ENCODE measurements around the gene YES1. TPM values are rescaled to one million over a fixed set of nuclear protein-coding genes. Genes with fewer than 3 reads are reported as not detected.

The YES1 gene
- total and polyA plus RNA-seq, 2 of the 13 experiments (the other 11 are each of a cell fraction or from before 2014, with no cell fraction given), result 17.2 to 70.8 TPM

GRCh38 chr18:770583-770961, 41.5 kb downstream of the YES1 start (continued):
- TF ChIP-seq ZNF652 (CRISPR knock-in tag; IDR thresholded peaks at IDR 0.05; ENCODE audit: borderline replicate concordance, low read depth), result no peak
- peak; percentile 56; the same call in 1 of the 2 replicates for TF ChIP-seq ZNF710 (CRISPR knock-in tag; IDR thresholded peaks at IDR 0.05; ENCODE audit: borderline replicate concordance)
- TF ChIP-seq ZNF362 (CRISPR knock-in tag; IDR thresholded peaks at IDR 0.05; ENCODE audit: borderline replicate concordance), result peak; percentile 49; the same call in 1 of the 2 replicates
- peak; percentile 68; the same call in 1 of the 2 replicates for TF ChIP-seq ZNF609 (CRISPR knock-in tag; IDR thresholded peaks at IDR 0.05; ENCODE audit: borderline replicate concordance)
- peak; percentile 84 for TF ChIP-seq MIXL1 (CRISPR knock-in tag; IDR thresholded peaks at IDR 0.05)
- peak; percentile 50 for TF ChIP-seq ZNF503 (CRISPR knock-in tag; IDR thresholded peaks at IDR 0.05)
- no peak for TF ChIP-seq ZNF547 (CRISPR knock-in tag; IDR thresholded peaks at IDR 0.05)
- 0 out of 2 replicates have a peak, but pooled peaks have one; percentile 35 for TF ChIP-seq TARDBP (CRISPR knock-in tag; IDR thresholded peaks at IDR 0.05)
- 0 out of 2 replicates have a peak, but pooled peaks have one; percentile 34 for TF ChIP-seq MEF2D (CRISPR knock-in tag; IDR thresholded peaks at IDR 0.05)
- TF ChIP-seq MXD1 (CRISPR knock-in tag; IDR thresholded peaks at IDR 0.05), result no peak
- peak; percentile 64; the same call in 1 of the 2 replicates for TF ChIP-seq FOXA3 (CRISPR knock-in tag; IDR thresholded peaks at IDR 0.05)
- peak; percentile 42; the same call in 1 of the 2 replicates for TF ChIP-seq MEIS2 (CRISPR knock-in tag; IDR thresholded peaks at IDR 0.05)
- peak; percentile 82 for TF ChIP-seq ASH2L (IDR thresholded peaks at IDR 0.05; ENCODE audit: insufficient read length, low read depth, low read length)
- TF ChIP-seq SOX6 (IDR thresholded peaks at IDR 0.05), result no peak
- TF ChIP-seq SOX6 (CRISPR knock-in tag; IDR thresholded peaks at IDR 0.05), result peak; percentile 100

All from HepG2 (cell line).